Chondrocyte (in vitro differentiated cells): ENCODE data around the gene HRNR. TPM values are rescaled to one million over a fixed set of nuclear protein-coding genes. Genes with fewer than 3 reads are reported as not detected.

Source experiments
- DNase-seq: peaks from one replicate; pipeline ENCODE4 v3.0.0; 2021; ENCODE audit warnings: mixed read lengths, low spot score
- H3K27ac Mint-ChIP-seq: one replicate; pipeline ENCODE4 v1.8.0; 2021; ENCODE audit warnings: mild to moderate bottlenecking, moderate library complexity, mixed read lengths; ENCODE audit not compliant: unreplicated experiment
- H3K27me3 Mint-ChIP-seq: 2 replicates; pipeline ENCODE4 v1.8.0; 2021; ENCODE audit warnings: low read depth, mixed read lengths
- H3K36me3 Mint-ChIP-seq: 2 replicates; pipeline ENCODE4 v1.8.0; 2021; ENCODE audit warnings: low read depth, mixed read lengths
- H3K4me1 Mint-ChIP-seq: 2 replicates; pipeline ENCODE4 v1.8.0; 2021; ENCODE audit warnings: low read depth, mild to moderate bottlenecking, mixed read lengths
- H3K4me3 Mint-ChIP-seq: one replicate; pipeline ENCODE4 v1.8.0; 2021; ENCODE audit warnings: mild to moderate bottlenecking, moderate library complexity, mixed read lengths; ENCODE audit not compliant: unreplicated experiment
- H3K9me3 Mint-ChIP-seq: 2 replicates; pipeline ENCODE4 v1.8.0; 2021; ENCODE audit warnings: low read depth, mixed read lengths
- CTCF ChIP-seq: fragments of 200-600 bp; sonication (generic); IDR thresholded peaks from 2 replicates; pipeline ENCODE4 v1.5.0; 2021; ENCODE audit warnings: antibody characterized with exemption, mild to moderate bottlenecking, moderate library complexity
- total RNA-seq: library from RNA; stranded (reverse); gene quantifications from 3 replicates; pipeline ENCODE4 v1.2.1, GENCODE V29; 2021

HRNR gene
- total RNA-seq, 1 donor from 2014 or later: not detected

- Mint-ChIP-seq H3K27me3 (peaks cover 23% of the 10 kb centered on the region), H3K4me3 (no peak overlapping the region), H3K27ac (no peak overlapping the region), H3K36me3 (no peaks in the 10 kb centered on the region), H3K4me1 (no peaks in the 10 kb centered on the region), H3K9me3 (no peaks in the 10 kb centered on the region)
- no peak for DNase-seq
- no peak for TF ChIP-seq CTCF
Measured at GRCh38 chr1:152191260-152191659, 32.7 kb downstream of the HRNR start.

- Mint-ChIP-seq H3K27ac (no peak overlapping the region), H3K4me1 (no peaks in the 10 kb centered on the region), H3K36me3 (no peaks in the 10 kb centered on the region), H3K27me3 (peaks cover 24% of the 10 kb centered on the region), H3K4me3 (no peak overlapping the region), H3K9me3 (no peaks in the 10 kb centered on the region)
- TF ChIP-seq CTCF: no peak
- no peak for DNase-seq
Measured at GRCh38 chr1:152190589-152190988, 33.4 kb downstream of the HRNR start.

- DNase-seq: no peak
- Mint-ChIP-seq H3K27ac (no peak overlapping the region), H3K4me1 (peaks cover 3% of the 10 kb centered on the region), H3K4me3 (no peak overlapping the region), H3K9me3 (no peaks in the 10 kb centered on the region), H3K27me3 (peaks cover 27% of the 10 kb centered on the region), H3K36me3 (no peaks in the 10 kb centered on the region)
- peak; percentile 79 for TF ChIP-seq CTCF
Measured at GRCh38 chr1:152189657-152190442, 34.1 kb downstream of the HRNR start.

GRCh38 chr1:152188673-152189591, 35.1 kb downstream of the HRNR start:
- DNase-seq: peak; percentile 84
- Mint-ChIP-seq H3K4me3 (no peak overlapping the region), H3K9me3 (no peaks in the 10 kb centered on the region)

More at GRCh38 chr1:152188673-152189591, 35.1 kb downstream of the HRNR start:
- TF ChIP-seq CTCF: peak; percentile 72
- Mint-ChIP-seq H3K27me3 (peaks cover 25% of the 10 kb centered on the region), H3K27ac (no peak overlapping the region), H3K36me3 (no peaks in the 10 kb centered on the region), H3K4me1 (peaks cover 3% of the 10 kb centered on the region)
